HCT116 (cell line): ENCODE results near the gene GABRR3. TPM values are rescaled to one million over a fixed set of nuclear protein-coding genes. Genes with fewer than 3 reads are reported as not detected.

Source experiments
- ATAC-seq: fragments of 200-7000 bp; cut with Tn5 transposase; 2 replicates; pipeline ENCODE4 v1.9.1; 2020; ENCODE audit warnings: mild to moderate bottlenecking, moderate library complexity
- BruUV-seq: library from RNA; stranded (reverse); fragments of 400-500 nt; replicated peaks from 2 replicates; lab custom pipeline; 2021; lab: Mats Ljungman, UMichigan
- CTCF ChIA-PET: fragments of 300-600 bp; sonication (Branson Sonifier 250); formaldehyde crosslinking; loops from one replicate; lab custom pipeline; 2021; ENCODE audit warnings: antibody characterized with exemption; lab: Charles Lee
- POLR2A ChIA-PET: fragments of 300-600, 350-600 bp; sonication (Branson Sonifier 250); formaldehyde crosslinking; loops from one replicate; lab custom pipeline; 2021; ENCODE audit warnings: antibody characterized with exemption; lab: Charles Lee
- RAD21 ChIA-PET, 2 experiments: fragments of 300-600 bp; sonication (Branson Sonifier 250); formaldehyde crosslinking; loops; one replicate each; lab custom pipeline; 2023; ENCODE audit warnings: low total read pairs in 2 of 2; ENCODE audit not compliant: uncharacterized antibody in 2 of 2, unreplicated experiment in 2 of 2, low non-redundant PET in 1 of 2; lab: Charles Lee
- DNase-seq: peaks from one replicate; pipeline ENCODE4 v3.0.0-alpha.2; 2010; ENCODE audit warnings: low read depth, low spot score
- H2AFZ ChIP-seq: fragments of 200-600 bp; shearing (Covaris generic), sonication (generic); 2 replicates; pipeline ENCODE4 v1.6.1; 2017; ENCODE audit warnings: low read depth, mixed run types, mixed read lengths, antibody characterized with exemption, low read length; ENCODE audit not compliant: poor library complexity, severe bottlenecking
- H3K27ac ChIP-seq: 2 replicates; pipeline ENCODE4 v1.5.1; 2012; ENCODE audit warnings: low read depth, low read length
- H3K27me3 ChIP-seq: fragments of 200-600 bp; sonication (generic); 2 replicates; pipeline ENCODE4 v1.6.1; 2016; ENCODE audit warnings: mixed run types, low read length, mixed read lengths; ENCODE audit not compliant: insufficient read depth
- H3K36me3 ChIP-seq, 2 experiments: fragments of 200-500 bp in 1 of 2; fragments of 200-600 bp in 1 of 2; sonication (Bioruptor generic) in 1 of 2; sonication (generic) in 1 of 2; 2 replicates each; pipeline versions ENCODE4 v1.5.1 to v1.6.1; 2014 to 2016; ENCODE audit warnings: low read length in 2 of 2, inconsistent platforms in 1 of 2, mixed read lengths in 1 of 2, mixed run types in 1 of 2; ENCODE audit not compliant: insufficient read depth in 2 of 2, control insufficient read depth in 1 of 2
- H3K4me1 ChIP-seq, 2 experiments: fragments of 200-600 bp in 1 of 2; sonication (generic) in 1 of 2; 2 replicates each; pipeline versions ENCODE4 v1.5.1 to v1.6.1; 2012 to 2017; ENCODE audit warnings: low read length in 2 of 2, inconsistent platforms in 1 of 2, mild to moderate bottlenecking in 1 of 2, mixed read lengths in 1 of 2, mixed run types in 1 of 2, moderate library complexity in 1 of 2; ENCODE audit not compliant: insufficient read depth in 2 of 2, control insufficient read depth in 1 of 2
- H3K4me2 ChIP-seq: fragments of 200-600 bp; sonication (generic); 2 replicates; pipeline ENCODE4 v1.6.1; 2017; ENCODE audit warnings: mixed run types, low read length, mixed read lengths
- H3K4me3 ChIP-seq, 2 experiments: fragments of 200-600 bp in 1 of 2; sonication (generic) in 1 of 2; replicated peaks in 1 of 2; 2 replicates each; pipeline ENCODE4 v1.5.1; 2011 to 2016; ENCODE audit warnings: low read length in 2 of 2, control low read depth in 1 of 2, low read depth in 1 of 2, mild to moderate bottlenecking in 1 of 2, mixed read lengths in 1 of 2, mixed run types in 1 of 2
- H3K79me2 ChIP-seq: fragments of 200-600 bp; sonication (generic); 2 replicates; pipeline ENCODE4 v1.6.1; 2017; ENCODE audit warnings: mild to moderate bottlenecking, mixed run types, low read length, moderate library complexity, mixed read lengths; ENCODE audit not compliant: insufficient read depth
- H3K9ac ChIP-seq: fragments of 200-600 bp; sonication (generic); 2 replicates; pipeline ENCODE4 v1.6.1; 2016; ENCODE audit warnings: low read length, mixed read lengths
- H3K9me2 ChIP-seq: fragments of 200-600 bp; sonication (generic), shearing (Covaris generic); 2 replicates; pipeline ENCODE4 v1.6.1; 2017; ENCODE audit warnings: mixed run types, mild to moderate bottlenecking, moderate library complexity; ENCODE audit not compliant: insufficient read depth
- H3K9me3 ChIP-seq, 2 experiments: fragments of 200-500 bp in 1 of 2; fragments of 200-600 bp in 1 of 2; sonication (Bioruptor generic) in 1 of 2; sonication (generic) in 1 of 2; 2 replicates each; pipeline ENCODE4 v1.6.1; 2014 to 2017; ENCODE audit warnings: low read length in 2 of 2, mixed read lengths in 2 of 2, inconsistent platforms in 1 of 2, low read depth in 1 of 2, mild to moderate bottlenecking in 1 of 2, mixed run types in 1 of 2, moderate library complexity in 1 of 2; ENCODE audit not compliant: control insufficient read depth in 1 of 2, insufficient read depth in 1 of 2
- H4K20me1 ChIP-seq: fragments of 200-600 bp; sonication (generic), shearing (Covaris generic); 2 replicates; pipeline ENCODE4 v1.6.1; 2017; ENCODE audit warnings: mixed run types, mild to moderate bottlenecking, moderate library complexity; ENCODE audit not compliant: insufficient read depth
- CBX3 ChIP-seq: IDR thresholded peaks from 2 replicates; pipeline ENCODE4 v1.6.1; 2012; ENCODE audit warnings: low read depth
- ELF1 ChIP-seq: IDR thresholded peaks from 2 replicates; pipeline ENCODE4 v1.6.1; 2012; ENCODE audit warnings: low read depth, borderline replicate concordance
- EZH2 ChIP-seq: fragments of 200-600 bp; sonication (generic); IDR thresholded peaks from 2 replicates; pipeline ENCODE4 v1.6.1; 2017; ENCODE audit warnings: antibody characterized with exemption, mixed run types
- EZH2phosphoT487 ChIP-seq: fragments of 200-600 bp; IDR thresholded peaks from 2 replicates; pipeline ENCODE4 v1.6.1; 2018; ENCODE audit warnings: antibody characterized with exemption, borderline replicate concordance
- POLR2A ChIP-seq: IDR thresholded peaks from 2 replicates; pipeline ENCODE4 v1.7.0; 2011; ENCODE audit warnings: borderline replicate concordance; ENCODE audit not compliant: insufficient read depth, insufficient read length; ENCODE audit errors: extremely low read depth
- POLR2AphosphoS5 ChIP-seq: IDR thresholded peaks from 2 replicates; pipeline ENCODE4 v1.6.1; 2011; ENCODE audit warnings: mild to moderate bottlenecking, low read depth, low read length, moderate library complexity
- RAD21 ChIP-seq: IDR thresholded peaks from 2 replicates; pipeline ENCODE4 v1.6.1; 2012; ENCODE audit warnings: low read depth, mild to moderate bottlenecking
- REST ChIP-seq: IDR thresholded peaks from 2 replicates; pipeline ENCODE4 v1.6.1; 2012; ENCODE audit warnings: low read depth
- SIN3A ChIP-seq: IDR thresholded peaks from 2 replicates; pipeline ENCODE4 v1.6.1; 2012; ENCODE audit warnings: low read depth
- SRF ChIP-seq: IDR thresholded peaks from 2 replicates; pipeline ENCODE4 v1.6.1; 2012; ENCODE audit warnings: low read depth
- ZFX ChIP-seq: fragments of 450-650 bp; IDR thresholded peaks from 2 replicates; pipeline ENCODE4 v1.6.1; 2017
- intact Hi-C: fragments of 100-400 bp; cut with micrococcal nuclease; formaldehyde crosslinking; loops from 2 replicates; pipeline ENCODE4 v1.10.0; 2022
- total RNA-seq: library from RNA; stranded (reverse); gene quantifications from one replicate; pipeline ENCODE4 v1.2.1, GENCODE V29; 2021; ENCODE audit not compliant: unreplicated experiment

Gene GABRR3
- total RNA-seq, 1 experiment from 2014 or later: not detected

GRCh38 chr3:97991293-97991682, 43.8 kb downstream of the GABRR3 start:
- no peaks in the 10 kb centered on the region for H3K9me2 ChIP-seq
- TF ChIP-seq SIN3A: no peak
- TF ChIP-seq EZH2phosphoT487: no peak
- TF ChIP-seq ELF1: no peak
- TF ChIP-seq SRF: no peak
- no peak for TF ChIP-seq EZH2
- TF ChIP-seq REST: no peak
- TF ChIP-seq POLR2AphosphoS5: no peak
- TF ChIP-seq CBX3: no peak
- no peak for TF ChIP-seq RAD21
- TF ChIP-seq ZFX: no peak
- TF ChIP-seq POLR2A: no peak
- no peaks in the 10 kb centered on the region for H3K9me3 ChIP-seq
- H3K27ac ChIP-seq: no peak overlapping the region
- no peaks in the 10 kb centered on the region for H3K4me1 ChIP-seq
- BruUV-seq: no TSS peak
- no peaks in the 10 kb centered on the region for H4K20me1 ChIP-seq
- H2AFZ ChIP-seq: no peak overlapping the region
- intact Hi-C loops: no loop called here
- no peak for ATAC-seq
- POLR2A ChIA-PET: no interaction called here
- no peaks in the 10 kb centered on the region for H3K79me2 ChIP-seq
- H3K4me3 ChIP-seq: no peak overlapping the region
- no peak overlapping the region for H3K4me2 ChIP-seq
- no peaks in the 10 kb centered on the region for H3K27me3 ChIP-seq
- CTCF ChIA-PET: no interaction called here
- DNase-seq: no peak
- H3K9ac ChIP-seq: no peak overlapping the region
- no peaks in the 10 kb centered on the region for H3K36me3 ChIP-seq
- RAD21 ChIA-PET: no interaction called here
